Right lobe of liver (tissue), 4 donors: Measurements from ENCODE around the gene PSMD3.

Source experiments
- CTCF ChIP-seq, 4 donors: fragments of 200-600 bp in 3 of 4; fragments of 450-650 bp in 1 of 4; IDR thresholded peaks; one replicate each; pipeline versions ENCODE4 v1.5.1 to v1.8.0; 2016 to 2022; ENCODE audit warnings: antibody characterized with exemption in 4 of 4, mild to moderate bottlenecking in 2 of 4
- POLR2A ChIP-seq: fragments of 450-650 bp; IDR thresholded peaks from one replicate; pipeline ENCODE4 v1.6.1; 2017; ENCODE audit warnings: antibody characterized with exemption, mild to moderate bottlenecking
- donor health status: DM: no; HTN: no; CAD: no.
- donor health status: DM: no; HTN: no; CAD: no.
- donor health status: DM: no; HTN: yes; CAD: no.

- no peak for TF ChIP-seq POLR2A
- TF ChIP-seq CTCF (IDR thresholded peaks at IDR 0.05): no peak
These were observed 7.1 kb upstream of the PSMD3 start for GRCh38 chr17:39973496-39973895.
